SK-N-SH (cell line): ENCODE measurements around the gene TNNT2. TPM values are rescaled to one million over a fixed set of nuclear protein-coding genes. Genes with fewer than 3 reads are reported as not detected.
A peak's percentile ranks its signal among the peaks of the same experiment; 100 is the strongest.

Experiments used
- CTCF ChIA-PET: fragments of 300-600, 350-600 bp; formaldehyde crosslinking; extraction: SDS; loops from one replicate; lab custom pipeline; 2021; lab: Yijun Ruan, JAX
- POLR2A ChIA-PET: fragments of 350-600 bp; sonication (Branson Sonifier 250); formaldehyde crosslinking; extraction: SDS; loops from one replicate; lab custom pipeline; 2020; ENCODE audit warnings: antibody characterized with exemption, inconsistent platforms; lab: Yijun Ruan, JAX
- DNase-seq: peaks from one replicate; pipeline ENCODE4 v3.0.0; 2012
- H2AFZ ChIP-seq: fragments of 200-600 bp; sonication (generic); 2 replicates; pipeline ENCODE4 v1.8.1; 2016; ENCODE audit warnings: antibody characterized with exemption, mild to moderate bottlenecking, low read depth
- H3F3A ChIP-seq: fragments of 200-600 bp; sonication (generic); replicated peaks from 2 replicates; pipeline ENCODE3; 2016; ENCODE audit warnings: antibody characterized with exemption, mild to moderate bottlenecking; ENCODE audit not compliant: insufficient read depth
- H3K27ac ChIP-seq, 2 experiments: fragments of 200-500 bp in 1 of 2; fragments of 200-600 bp in 1 of 2; sonication (Bioruptor generic) in 1 of 2; sonication (generic), shearing (Covaris generic) in 1 of 2; 2 replicates each; pipeline versions ENCODE4 v1.5.1 to v1.6.1; 2014 to 2016; ENCODE audit warnings: low read depth in 2 of 2, inconsistent platforms in 1 of 2, low read length in 1 of 2, mild to moderate bottlenecking in 1 of 2, mixed read lengths in 1 of 2
- H3K27me3 ChIP-seq: fragments of 200-600 bp; sonication (generic), shearing (Covaris generic); 2 replicates; pipeline ENCODE4 v1.6.1; 2016; ENCODE audit warnings: mixed run types; ENCODE audit not compliant: insufficient read depth
- H3K36me3 ChIP-seq, 2 experiments: fragments of 200-500 bp in 1 of 2; fragments of 200-600 bp in 1 of 2; sonication (Bioruptor generic) in 1 of 2; sonication (generic) in 1 of 2; replicated peaks in 1 of 2; 2 replicates each; pipeline versions ENCODE3 to v1.5.1; 2014 to 2016; ENCODE audit warnings: low read length in 1 of 2, mild to moderate bottlenecking in 1 of 2; ENCODE audit not compliant: insufficient read depth in 2 of 2, control insufficient read depth in 1 of 2
- H3K4me1 ChIP-seq, 2 experiments: fragments of 200-500 bp in 1 of 2; fragments of 200-600 bp in 1 of 2; sonication (Bioruptor generic) in 1 of 2; sonication (generic), shearing (Covaris generic) in 1 of 2; 2 replicates each; pipeline versions ENCODE4 v1.5.1 to v1.6.1; 2014 to 2016; ENCODE audit warnings: low read depth in 1 of 2, low read length in 1 of 2, mixed run types in 1 of 2; ENCODE audit not compliant: insufficient read depth in 2 of 2, control insufficient read depth in 1 of 2
- H3K4me2 ChIP-seq: fragments of 200-600 bp; sonication (generic), shearing (Covaris generic); 2 replicates; pipeline ENCODE4 v1.6.1; 2017; ENCODE audit warnings: mixed run types
- H3K4me3 ChIP-seq, 2 experiments: fragments of 200-500 bp in 1 of 2; fragments of 200-600 bp in 1 of 2; sonication (Bioruptor generic) in 1 of 2; sonication (generic), shearing (Covaris generic) in 1 of 2; 2 replicates each; pipeline versions ENCODE4 v1.5.1 to v1.8.1; 2014 to 2016; ENCODE audit warnings: low read depth in 2 of 2, inconsistent platforms in 1 of 2, low read length in 1 of 2, mild to moderate bottlenecking in 1 of 2, mixed read lengths in 1 of 2, moderate library complexity in 1 of 2
- H3K79me2 ChIP-seq: fragments of 200-600 bp; sonication (generic); 2 replicates; pipeline ENCODE4 v1.8.1; 2017; ENCODE audit warnings: mild to moderate bottlenecking; ENCODE audit not compliant: insufficient read depth
- H3K9ac ChIP-seq: fragments of 200-600 bp; sonication (generic); 2 replicates; pipeline ENCODE4 v1.6.1; 2017; ENCODE audit warnings: mixed run types
- H3K9me2 ChIP-seq: fragments of 200-600 bp; sonication (generic); 2 replicates; pipeline ENCODE4 v1.6.1; 2017; ENCODE audit warnings: mixed run types
- H3K9me3 ChIP-seq: fragments of 200-600 bp; sonication (generic); 2 replicates; pipeline ENCODE4 v1.6.1; 2017; ENCODE audit warnings: mixed run types, mild to moderate bottlenecking, moderate library complexity
- H4K20me1 ChIP-seq: fragments of 200-600 bp; sonication (generic); 2 replicates; pipeline ENCODE4 v1.6.1; 2017; ENCODE audit warnings: mild to moderate bottlenecking, mixed run types; ENCODE audit not compliant: insufficient read depth
- CTCF ChIP-seq: fragments of 200-600 bp; sonication (generic); IDR thresholded peaks from 2 replicates; pipeline ENCODE4 v1.6.1; 2017; ENCODE audit warnings: antibody characterized with exemption, mild to moderate bottlenecking, moderate library complexity
- EZH2phosphoT487 ChIP-seq: fragments of 200-600 bp; sonication (generic); IDR thresholded peaks from 2 replicates; pipeline ENCODE4 v1.6.1; 2017; ENCODE audit warnings: low read depth, mixed run types, mild to moderate bottlenecking, antibody characterized with exemption, moderate library complexity, borderline replicate concordance
- FOSL2 ChIP-seq: IDR thresholded peaks from 2 replicates; pipeline ENCODE4 v1.4.0; 2012; ENCODE audit warnings: low read depth, mild to moderate bottlenecking, moderate library complexity, borderline replicate concordance
- FOXM1 ChIP-seq: IDR thresholded peaks from 2 replicates; pipeline ENCODE4 v1.4.0; 2012; ENCODE audit warnings: low read depth, mild to moderate bottlenecking
- GATA2 ChIP-seq: sonication (generic); formaldehyde crosslinking; IDR thresholded peaks from 2 replicates; pipeline ENCODE4 v1.5.0; 2020; ENCODE audit warnings: mild to moderate bottlenecking, missing genetic modification reagents
- IRF3 ChIP-seq: fragments of 150-350 bp; IDR thresholded peaks from 2 replicates; pipeline ENCODE4 v1.6.1; 2016; ENCODE audit warnings: mild to moderate bottlenecking, low read depth, low read length
- JUND ChIP-seq: IDR thresholded peaks from 2 replicates; pipeline ENCODE4 v1.4.0; 2012
- MAX ChIP-seq: IDR thresholded peaks from 2 replicates; pipeline ENCODE4 v1.4.0; 2012; ENCODE audit warnings: low read depth
- MEF2A ChIP-seq: IDR thresholded peaks from 2 replicates; pipeline ENCODE4 v1.4.0; 2012; ENCODE audit warnings: low read depth, borderline replicate concordance
- NRF1 ChIP-seq: IDR thresholded peaks from 2 replicates; pipeline ENCODE4 v1.6.1; 2012; ENCODE audit warnings: low read depth, mild to moderate bottlenecking, low read length
- PBX3 ChIP-seq: IDR thresholded peaks from 2 replicates; pipeline ENCODE4; 2012
- POLR2AphosphoS5 ChIP-seq: IDR thresholded peaks from 2 replicates; pipeline ENCODE4 v1.6.1; 2012; ENCODE audit warnings: low read depth, low read length
- RAD21 ChIP-seq: IDR thresholded peaks from 2 replicates; pipeline ENCODE4 v1.6.1; 2012; ENCODE audit warnings: mild to moderate bottlenecking, low read length
- RCOR1 ChIP-seq: fragments of 150-350 bp; IDR thresholded peaks from 2 replicates; pipeline ENCODE4 v1.6.1; 2017; ENCODE audit warnings: antibody characterized with exemption, low read length
- RFX5 ChIP-seq: IDR thresholded peaks from 2 replicates; pipeline ENCODE4 v1.6.1; 2012; ENCODE audit warnings: mild to moderate bottlenecking, improper control_type of control experiment, low read length
- RXRA ChIP-seq: IDR thresholded peaks from 2 replicates; pipeline ENCODE4 v1.4.0; 2012; ENCODE audit warnings: low read depth, mild to moderate bottlenecking, borderline replicate concordance
- SIN3A ChIP-seq: IDR thresholded peaks from 2 replicates; pipeline ENCODE4 v1.6.1; 2012; ENCODE audit warnings: low read depth, mild to moderate bottlenecking, low read length, moderate library complexity, borderline replicate concordance
- SMC3 ChIP-seq: IDR thresholded peaks from 2 replicates; pipeline ENCODE4 v1.6.1; 2012; ENCODE audit warnings: low read depth, low read length, improper control_type of control experiment
- TCF12 ChIP-seq: IDR thresholded peaks from 2 replicates; pipeline ENCODE4 v1.4.0; 2012
- TEAD4 ChIP-seq: IDR thresholded peaks from 2 replicates; pipeline ENCODE4 v1.4.0; 2012; ENCODE audit warnings: mild to moderate bottlenecking, borderline replicate concordance; ENCODE audit not compliant: insufficient read depth
- USF2 ChIP-seq: fragments of 150-350 bp; IDR thresholded peaks from 2 replicates; pipeline ENCODE4 v1.6.1; 2017; ENCODE audit warnings: antibody characterized with exemption, low read length, low read depth, borderline replicate concordance
- YY1 ChIP-seq: IDR thresholded peaks from 2 replicates; pipeline ENCODE4 v1.4.0; 2012; ENCODE audit warnings: low read depth, mild to moderate bottlenecking
- WGBS: methylation state at CpG from one replicate; pipeline ENCODE4 v1.1.6; 2017; ENCODE audit warnings: low lambda C conversion rate; 5-methylcytosine and 5-hydroxymethylcytosine counted together
- polyA plus RNA-seq, 3 experiments: library from polyadenylated mRNA; depleted of rRNA; stranded (reverse); fragments of >200 nt; gene quantifications; 2 replicates each; pipeline ENCODE4 v1.2.3, GENCODE V29; 2012

TNNT2 gene
- polyA plus RNA-seq, 1 of the 3 experiments (the other 2 are of a cell fraction) = 0.33 TPM

- CTCF ChIA-PET = interaction anchor here (0.6 to 7.5 kb wide), 8 partner anchors 8 to 269 kb away, joined by 3 to 105 read pairs (median 9); no protein-coding TSS in a partner anchor
- Histone ChIP-seq H3K9ac (no peak overlapping the region; the same call in 1 of the 2 replicates), H3K9me2 (no peaks in the 10 kb centered on the region), H3K9me3 (no peaks in the 10 kb centered on the region), H3K79me2 (no peaks in the 10 kb centered on the region), H3K4me2 (peak overlapping the region; percentile 41), H3K27ac (peak overlapping the region in 1 of 2 experiments; percentile 36; a peak in 1 of 4 replicates), H3K4me3 (0 out of 4 replicates have a peak overlapping the region, but pooled peaks of 1 of the 2 experiments have one; percentile 24), H2AFZ (0 out of 2 replicates have a peak overlapping the region, but pooled peaks have one; percentile 20), H4K20me1 (no peaks in the 10 kb centered on the region), H3K27me3 (no peaks in the 10 kb centered on the region)
- TF ChIP-seq POLR2AphosphoS5 = peak; percentile 49; the same call in 1 of the 2 replicates
- TF ChIP-seq GATA2 (CRISPR knock-in tag) = no peak
- peak; percentile 80 for TF ChIP-seq TCF12
- TF ChIP-seq NRF1 = no peak
- TF ChIP-seq JUND = peak; percentile 72; the same call in 1 of the 2 replicates
- TF ChIP-seq RCOR1 = no peak
- TF ChIP-seq TEAD4 = peak; percentile 68; the same call in 1 of the 2 replicates
- no peak for TF ChIP-seq RFX5
- peak; percentile 63 for TF ChIP-seq PBX3
- no peak for TF ChIP-seq EZH2phosphoT487
- TF ChIP-seq MAX = peak; percentile 46
- TF ChIP-seq USF2 = no peak
- TF ChIP-seq RXRA = no peak
- TF ChIP-seq IRF3 = no peak
- no peak for TF ChIP-seq CTCF
- no peak for TF ChIP-seq SMC3
- no peak for TF ChIP-seq RAD21
- no peak for TF ChIP-seq FOXM1
- TF ChIP-seq FOSL2 = peak; percentile 81; the same call in 1 of the 2 replicates
- no peak for TF ChIP-seq YY1
- 0 out of 2 replicates have a peak, but pooled peaks have one; percentile 27 for TF ChIP-seq SIN3A
- no peak for TF ChIP-seq MEF2A
- TF ChIP-seq, all 33 proteins: peak for 8
- no peaks in the 10 kb centered on the region for H3K36me3 ChIP-seq
- peaks cover 5 to 11% of the 10 kb centered on the region in 2 experiments; a peak in 3 of 4 replicates for H3K4me1 ChIP-seq
- POLR2A ChIA-PET = no interaction called here
- DNase-seq = no peak
- H3F3A ChIP-seq = no peaks in the 10 kb centered on the region
- 79% methylated on average over 4 of the region's 4 CpGs for WGBS
Measured at GRCh38 chr1:201383647-201384405, 6.3 kb upstream of the TNNT2 start.
